HG03159 (cell line): Measurements from ENCODE around the gene PRKCH.

Source experiments
- ATAC-seq: cut with Tn5 transposase; IDR thresholded peaks from one replicate; pipeline ENCODE4 v1.9.1; 2021; ENCODE audit warnings: mild to moderate bottlenecking, moderate library complexity; ENCODE audit not compliant: unreplicated experiment

PRKCH gene

DNA sequence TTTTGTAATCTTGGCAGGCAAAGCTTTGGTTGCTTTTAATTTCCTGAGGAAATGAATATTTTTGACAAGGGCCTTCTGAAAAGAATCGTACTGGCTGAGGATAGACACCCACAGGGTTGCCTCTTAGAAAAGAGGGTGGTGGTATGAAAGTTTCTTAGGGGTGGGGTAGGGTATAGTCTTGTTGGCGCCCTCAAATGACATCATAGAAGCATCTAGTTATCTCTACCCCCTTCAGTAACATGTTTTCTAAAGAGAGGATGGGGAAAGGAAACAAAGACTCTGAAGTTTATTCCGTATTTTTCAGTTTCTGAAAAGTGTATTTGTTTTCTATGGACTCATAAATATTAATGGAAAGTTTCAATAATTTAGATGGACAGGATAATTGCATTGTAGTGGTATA, 13.7 kb downstream of the PRKCH start:
- no peak for ATAC-seq

DNA sequence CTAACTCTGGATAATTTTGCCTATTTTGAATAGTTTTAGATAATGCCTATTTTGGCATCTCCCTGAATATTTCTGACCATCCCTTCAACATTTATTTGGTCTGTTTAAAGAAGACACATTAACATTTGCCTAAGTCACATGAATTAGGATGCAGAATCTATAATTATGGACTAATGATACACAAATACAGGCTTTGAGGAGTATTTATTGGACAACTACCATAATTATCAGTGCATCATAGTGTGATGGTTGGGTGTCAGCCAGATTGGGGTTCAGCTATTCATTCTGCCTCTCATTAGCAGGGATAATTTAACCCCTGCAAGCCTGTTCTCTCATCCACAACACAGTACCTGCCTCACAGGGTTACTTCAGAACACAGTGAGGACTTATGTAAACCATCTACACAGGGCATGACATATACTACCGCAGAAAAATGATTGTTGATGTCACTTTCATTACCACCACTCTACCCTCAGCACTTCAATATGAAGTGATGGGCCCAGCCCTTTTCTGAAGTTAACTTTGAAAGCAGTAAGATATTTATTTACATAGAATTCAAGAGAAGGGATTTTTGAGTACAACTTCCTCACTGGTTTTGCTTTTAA, 14.4 kb downstream of the PRKCH start:
- no peak for ATAC-seq

GRCh38 chr14:61337893-61338292, 16.5 kb downstream of the PRKCH start:
- no peak for ATAC-seq

DNA sequence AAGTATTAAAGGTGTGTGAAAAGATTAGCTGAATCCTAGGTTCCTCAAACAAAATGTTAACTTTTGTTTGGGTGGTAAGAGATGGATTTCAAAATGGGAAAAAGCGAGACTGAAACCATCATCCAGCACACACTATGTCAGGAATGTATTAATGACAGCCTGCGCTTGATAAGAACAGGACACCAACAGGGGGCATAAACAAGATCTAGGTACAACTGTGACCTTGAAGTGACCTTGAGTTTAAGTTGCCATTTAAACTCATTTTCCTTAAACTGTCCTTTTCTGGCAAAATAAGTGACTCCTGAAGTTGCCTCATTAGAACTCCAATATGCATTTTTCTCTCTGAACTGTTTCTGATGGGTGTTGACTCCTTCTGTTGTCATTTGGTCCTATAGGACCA, 17.1 kb downstream of the PRKCH start:
- no peak for ATAC-seq

DNA sequence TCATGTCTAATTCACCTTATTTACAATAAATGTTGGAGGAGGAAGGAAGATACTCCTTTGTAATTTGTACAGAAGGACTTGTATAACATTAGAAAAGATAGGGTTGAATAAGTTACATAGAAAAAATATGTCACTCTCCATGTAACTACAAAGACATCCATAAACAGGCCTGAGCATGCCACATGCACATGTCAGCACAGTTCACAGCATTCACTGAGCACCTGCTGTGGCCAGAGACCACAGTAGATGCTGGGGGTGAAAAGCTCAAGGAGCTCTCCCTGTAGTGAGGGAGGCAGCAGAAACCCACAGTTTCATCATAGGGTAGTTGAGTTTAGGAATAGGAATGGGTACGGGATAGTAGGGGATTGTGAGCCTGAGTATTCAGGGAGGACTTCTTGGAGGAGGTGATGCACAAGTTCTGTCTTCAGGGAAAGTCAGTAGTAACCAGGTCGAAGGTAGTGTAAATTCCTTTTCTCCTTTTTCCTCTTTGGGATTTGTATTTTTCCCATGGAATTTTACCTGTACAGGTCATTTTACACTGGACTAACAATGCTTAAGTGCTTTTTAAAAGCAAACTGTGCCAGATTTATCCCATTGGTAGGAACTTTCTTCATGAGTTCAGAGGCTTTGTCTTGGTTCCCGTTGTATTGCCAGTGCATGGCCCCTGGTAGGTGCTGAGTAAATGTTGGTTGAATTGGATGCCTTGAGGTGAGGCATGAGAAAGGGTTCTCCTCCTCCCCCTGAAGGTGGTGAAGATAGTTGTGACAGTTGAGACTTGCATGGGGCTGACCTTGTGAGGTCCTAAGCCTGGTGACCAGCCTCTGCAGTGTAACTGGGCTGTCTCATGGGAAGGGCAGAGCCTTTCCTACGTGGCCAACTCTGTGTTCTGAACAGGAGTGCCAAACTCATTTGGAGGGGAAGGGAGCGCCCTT, 20.2 kb downstream of the PRKCH start:
- ATAC-seq, result no peak

GRCh38 chr14:61342486-61342885, 21.1 kb downstream of the PRKCH start:
- ATAC-seq, result no peak

GRCh38 chr14:61342932-61343331, 21.6 kb downstream of the PRKCH start:
- no peak for ATAC-seq

- ATAC-seq, result no peak
Measured at GRCh38 chr14:61343471-61343870, 22.1 kb downstream of the PRKCH start.

- no peak for ATAC-seq
Measured at GRCh38 chr14:61343991-61344405, 22.6 kb downstream of the PRKCH start.

GRCh38 chr14:61344437-61345150, 23.2 kb downstream of the PRKCH start:
- ATAC-seq, result no peak

DNA sequence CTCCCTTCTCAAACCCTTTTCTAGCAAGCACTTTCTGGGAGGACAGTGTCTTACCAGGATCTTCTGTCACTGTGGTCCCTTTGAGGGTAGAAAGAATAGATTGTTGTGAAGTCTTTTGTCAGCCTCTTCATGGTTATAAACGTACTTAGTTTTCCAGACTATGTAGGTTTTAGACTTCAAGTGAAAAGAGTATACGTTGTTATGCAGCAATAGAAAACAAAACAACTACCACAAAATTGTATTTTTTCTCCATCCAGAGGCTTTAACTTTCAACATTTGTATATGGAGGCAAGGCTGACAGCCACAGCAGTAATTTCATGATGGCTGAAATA, 23.7 kb downstream of the PRKCH start:
- ATAC-seq, result no peak

GRCh38 chr14:61346221-61346620, 24.8 kb downstream of the PRKCH start:
- ATAC-seq, result no peak

DNA sequence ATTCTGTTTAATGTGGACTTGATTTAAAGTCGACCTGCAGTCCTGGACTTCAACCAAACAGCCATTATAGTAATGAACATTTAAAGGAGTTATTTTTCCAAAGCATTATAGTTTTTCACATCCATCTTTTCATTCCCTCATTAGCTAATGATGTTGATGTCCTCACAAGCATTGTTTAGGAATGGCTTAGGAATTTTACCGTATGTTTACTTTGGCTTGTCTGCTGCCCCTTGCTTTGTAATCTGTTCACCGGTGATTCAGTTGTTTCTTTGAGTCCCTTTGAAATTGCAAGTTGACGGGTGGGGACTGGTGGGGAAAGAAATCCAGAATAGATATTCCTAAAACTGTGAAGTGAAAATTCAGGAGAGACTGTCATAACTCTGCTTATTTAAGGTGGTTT, 25.4 kb downstream of the PRKCH start:
- no peak for ATAC-seq

- ATAC-seq, result no peak
Measured at GRCh38 chr14:61347826-61348443, 26.6 kb downstream of the PRKCH start.

DNA sequence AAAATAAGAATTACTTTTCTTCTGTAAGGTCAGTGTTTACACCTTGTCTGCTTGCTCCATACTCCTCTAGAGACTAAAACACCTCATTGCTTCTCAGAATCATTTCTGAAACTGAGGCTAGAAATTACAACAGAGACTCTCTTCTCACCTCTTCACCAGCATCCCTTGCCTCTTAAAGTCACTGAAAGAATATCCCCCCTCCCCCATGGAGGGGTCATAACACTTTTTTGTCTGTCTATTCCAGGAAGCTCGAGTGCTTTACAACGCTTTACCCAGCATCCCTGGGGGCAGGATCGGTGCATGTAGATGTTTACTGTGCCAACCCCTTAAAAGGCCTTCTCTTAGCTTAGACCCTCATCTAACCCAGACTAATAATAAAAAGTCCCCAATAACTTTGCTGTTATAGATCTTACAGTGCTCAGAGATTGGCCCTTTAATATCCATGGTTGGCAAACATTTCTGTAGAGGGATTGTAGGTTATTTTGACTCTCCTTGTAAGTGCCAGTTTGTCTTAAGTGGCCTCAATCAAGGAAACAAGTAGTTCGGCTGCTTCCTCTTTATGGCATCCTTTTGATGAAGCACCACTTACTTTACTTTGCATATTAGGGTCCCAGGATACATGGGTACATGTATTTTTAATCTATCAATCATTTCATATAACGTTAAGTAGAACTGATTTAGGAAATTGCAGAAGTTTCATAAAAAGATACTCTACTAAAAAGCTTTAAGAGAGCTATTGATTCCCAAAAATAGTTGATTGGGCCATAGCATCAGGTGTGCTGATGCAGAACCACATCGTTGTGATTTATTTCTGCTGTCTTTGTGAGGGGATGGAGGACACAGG, 29.3 kb downstream of the PRKCH start:
- ATAC-seq, result no peak

- ATAC-seq, result no peak
Measured at GRCh38 chr14:61351477-61351876, 30.1 kb downstream of the PRKCH start.

GRCh38 chr14:61355892-61356325, 34.5 kb downstream of the PRKCH start:
- no peak for ATAC-seq

- no peak for ATAC-seq
Measured at GRCh38 chr14:61357123-61357522, 35.7 kb downstream of the PRKCH start.

DNA sequence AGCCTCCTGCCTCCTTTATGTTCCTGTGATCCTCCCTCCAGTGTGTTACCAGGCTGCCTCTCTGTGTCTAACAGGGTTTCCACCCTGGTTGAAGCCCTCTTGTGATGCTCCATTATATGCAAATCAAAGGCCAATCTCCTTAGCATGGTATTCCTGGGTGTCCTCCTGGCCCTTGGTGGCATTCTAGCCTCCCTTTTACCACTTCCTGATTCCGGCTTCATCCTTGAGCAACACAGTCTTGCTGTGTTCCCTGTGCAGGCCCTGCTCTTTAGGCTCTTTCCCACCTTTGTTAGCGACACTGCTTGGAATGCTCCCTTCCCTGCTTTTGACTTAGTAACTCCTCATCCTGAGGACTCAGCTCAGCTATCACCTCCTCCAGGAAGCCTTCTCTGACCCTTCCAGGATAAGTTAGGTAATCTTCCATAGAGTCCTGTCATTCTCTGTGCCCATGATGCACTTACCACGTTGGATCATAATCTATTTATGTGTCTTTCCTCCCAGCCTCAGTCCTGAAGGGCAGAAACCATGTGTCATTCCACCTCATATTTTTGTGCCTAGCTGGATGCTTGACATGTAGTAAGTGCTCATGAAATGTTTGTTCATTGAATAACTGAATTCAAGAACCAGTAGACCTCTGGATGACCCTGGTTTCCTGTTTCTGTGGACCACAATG, 37.3 kb downstream of the PRKCH start:
- no peak for ATAC-seq
